Measurements from ENCODE around the gene NCSTN. TPM values are rescaled to one million over a fixed set of nuclear protein-coding genes. Genes with fewer than 3 reads are reported as not detected.

NCSTN gene
- polyA plus RNA-seq, 3 donors: 125 to 238 (median 145) TPM

DNA sequence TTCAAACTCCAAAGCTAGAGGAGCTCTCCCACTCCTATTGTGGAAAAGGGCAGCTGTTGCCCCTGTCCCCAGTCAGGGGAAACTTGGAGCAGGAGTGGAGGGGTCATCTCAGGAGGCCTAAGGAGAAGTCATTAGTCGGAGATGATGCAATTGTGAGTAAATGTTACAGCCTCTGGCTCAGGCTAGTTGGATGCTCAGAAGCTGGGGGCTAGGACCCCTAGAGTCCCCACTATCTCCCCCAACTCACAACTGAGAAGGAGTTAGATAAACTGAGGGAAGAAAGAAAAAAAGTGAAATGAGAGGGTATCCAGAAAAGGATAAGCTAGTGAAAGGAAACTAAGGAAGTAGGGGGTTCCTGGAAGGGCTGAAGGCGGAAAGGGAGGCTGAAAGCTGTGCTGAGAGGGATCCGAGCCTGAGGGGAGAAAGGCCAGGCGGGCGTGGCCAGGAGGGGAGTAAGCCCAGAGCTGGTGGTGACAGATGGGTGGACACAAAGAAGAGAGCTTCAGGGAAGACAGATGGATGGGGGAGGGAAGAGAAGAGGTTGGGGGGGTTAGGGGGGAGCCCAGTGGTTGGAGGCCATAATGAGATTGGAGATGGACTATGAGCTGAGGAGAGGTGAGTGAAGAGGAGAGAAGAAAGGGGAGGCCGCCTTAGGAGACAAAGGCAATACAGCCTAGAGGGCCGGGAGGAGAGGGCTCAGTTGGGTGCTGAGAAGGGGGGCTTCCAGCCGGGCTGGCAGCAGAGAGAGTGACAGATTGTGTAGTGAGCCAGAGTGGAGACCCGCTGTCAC is 19.2 kb downstream of the NCSTN start:
- no peak overlapping the region for H3K9ac ChIP-seq (ENCODE audit: insufficient read depth, low read length, poor library complexity, severe bottlenecking)
- no peaks in the 10 kb centered on the region for H3K27me3 ChIP-seq (ENCODE audit: control insufficient read depth in 2 of 2, insufficient read depth in 2 of 2, low read length in 2 of 2)
- H3K36me3 ChIP-seq (replicated peaks in 1 of 2; ENCODE audit: control insufficient read depth in 1 of 2, insufficient read depth in 2 of 2, low read length in 2 of 2): peaks cover 28 to 45% of the 10 kb centered on the region in 2 donors
- H3K79me2 ChIP-seq (ENCODE audit: insufficient read depth, low read length): no peaks in the 10 kb centered on the region
- intact Hi-C loops (cut with micrococcal nuclease): no loop called here
- Mint-ChIP-seq H3K9me3 (peaks cover 0 to 1% (median 0%) of the 10 kb centered on the region in 7 donors), H3K4me1 (peaks cover 8% of the 10 kb centered on the region), H3K4me3 (no peak overlapping the region), H3K27me3 (ENCODE audit: low read depth in 3 of 3) (peaks cover under 1 to 5% (median 4%) of the 10 kb centered on the region in 3 donors), H3K27ac (peak overlapping the region in 5 of 7 donors; percentile 25 to 71 (median 52)), H3K36me3 (peaks cover 37 to 41% of the 10 kb centered on the region in 2 donors)
- H2AFZ ChIP-seq (ENCODE audit: insufficient read depth, low read depth, low read length, poor library complexity, severe bottlenecking): no peak overlapping the region
- H3K4me1 ChIP-seq (ENCODE audit: control insufficient read depth in 1 of 2, insufficient read depth in 2 of 2, low read length in 2 of 2): no peaks in the 10 kb centered on the region
- peaks cover 12% of the 10 kb centered on the region for H4K20me1 ChIP-seq (ENCODE audit: insufficient read depth, low read length)
- TF ChIP-seq CTCF (IDR thresholded peaks at IDR 0.05): no peak
- H3K27ac ChIP-seq (ENCODE audit: low read depth in 1 of 2, low read length in 2 of 2): no peak overlapping the region
- H3K4me3 ChIP-seq (replicated peaks in 1 of 3; ENCODE audit: low read depth in 2 of 3, low read length in 3 of 3): no peak overlapping the region
- H3K9me3 ChIP-seq (replicated peaks in 1 of 2; ENCODE audit: control insufficient read depth in 1 of 2, insufficient read depth in 1 of 2, low read length in 2 of 2): no peaks in the 10 kb centered on the region
- 96% methylated on average over 8 of the region's 9 CpGs for WGBS (ENCODE audit: insufficient coverage)
- no peak for DNase-seq
- no peak overlapping the region for H3K4me2 ChIP-seq (replicated peaks; ENCODE audit: extremely low read depth, low read length, poor library complexity, severe bottlenecking)

- intact Hi-C loops (cut with micrococcal nuclease): no loop called here
- Mint-ChIP-seq H3K4me3 (no peak overlapping the region), H3K27ac (peak overlapping the region in 3 of 7 donors; percentile 25 to 52 (median 31)), H3K36me3 (peaks cover 31 to 35% of the 10 kb centered on the region in 2 donors), H3K27me3 (ENCODE audit: low read depth in 3 of 3) (peaks cover 2 to 7% (median 5%) of the 10 kb centered on the region in 3 donors), H3K9me3 (peaks cover 0 to 1% (median 0%) of the 10 kb centered on the region in 7 donors), H3K4me1 (peaks cover 13% of the 10 kb centered on the region)
- Histone ChIP-seq H3K4me2 (replicated peaks; ENCODE audit: extremely low read depth, low read length, poor library complexity, severe bottlenecking) (no peak overlapping the region), H3K4me3 (replicated peaks in 1 of 3; ENCODE audit: low read depth in 2 of 3, low read length in 3 of 3) (no peak overlapping the region), H3K9me3 (replicated peaks in 1 of 2; ENCODE audit: control insufficient read depth in 1 of 2, insufficient read depth in 1 of 2, low read length in 2 of 2) (no peaks in the 10 kb centered on the region), H2AFZ (ENCODE audit: insufficient read depth, low read depth, low read length, poor library complexity, severe bottlenecking) (no peak overlapping the region), H3K27me3 (ENCODE audit: control insufficient read depth in 2 of 2, insufficient read depth in 2 of 2, low read length in 2 of 2) (peaks cover 0 to 3% of the 10 kb centered on the region in 2 donors), H3K79me2 (ENCODE audit: insufficient read depth, low read length) (no peaks in the 10 kb centered on the region), H3K27ac (ENCODE audit: low read depth in 1 of 2, low read length in 2 of 2) (no peak overlapping the region), H4K20me1 (ENCODE audit: insufficient read depth, low read length) (peaks cover 7% of the 10 kb centered on the region), H3K9ac (ENCODE audit: insufficient read depth, low read length, poor library complexity, severe bottlenecking) (no peak overlapping the region), H3K36me3 (replicated peaks in 1 of 2; ENCODE audit: control insufficient read depth in 1 of 2, insufficient read depth in 2 of 2, low read length in 2 of 2) (peaks cover 21 to 39% of the 10 kb centered on the region in 2 donors), H3K4me1 (ENCODE audit: control insufficient read depth in 1 of 2, insufficient read depth in 2 of 2, low read length in 2 of 2) (no peaks in the 10 kb centered on the region)
- no peak for TF ChIP-seq CTCF (IDR thresholded peaks at IDR 0.05)
- WGBS (ENCODE audit: insufficient coverage): 89% methylated on average over 4 of the region's 5 CpGs
- DNase-seq: no peak
Observed at GRCh38 chr1:160363010-160363409, 19.8 kb downstream of the NCSTN start.

All from CD14-positive monocyte (primary cell).